ENCODE measurements around the gene SLC37A1.

SLC37A1 gene

GRCh38 chr21:42544544-42544943, 30.9 kb downstream of the SLC37A1 start:
- no peak overlapping the region for H2AFZ ChIP-seq (ENCODE audit: low read depth, low read length, severe bottlenecking)
- no peak overlapping the region for H3K9ac ChIP-seq (ENCODE audit: low read length)
- no peaks in the 10 kb centered on the region for H3K79me2 ChIP-seq (ENCODE audit: insufficient read depth, low read length)
- no peaks in the 10 kb centered on the region for H3K27me3 ChIP-seq (ENCODE audit: low read length)
- no peak overlapping the region for H3K27ac ChIP-seq (ENCODE audit: low read depth, low read length)
- H3F3A ChIP-seq (ENCODE audit: insufficient read depth): no peaks in the 10 kb centered on the region
- H3K9me3 ChIP-seq (ENCODE audit: insufficient read depth, low read length): no peaks in the 10 kb centered on the region
- TF ChIP-seq CTCF (IDR thresholded peaks at IDR 0.05; ENCODE audit: insufficient read depth, low read length, poor library complexity, severe bottlenecking): no peak
- TF ChIP-seq EZH2phosphoT487 (conservative IDR thresholded peaks at IDR 0.05; ENCODE audit: low read length): no peak
- H3K4me2 ChIP-seq (ENCODE audit: low read depth, low read length, poor library complexity, severe bottlenecking): no peak overlapping the region
- no peak overlapping the region for H3K4me3 ChIP-seq (ENCODE audit: insufficient read depth, low read length, poor library complexity, severe bottlenecking)
- H3K9me2 ChIP-seq (replicated peaks; ENCODE audit: insufficient read depth, low read length): no peaks in the 10 kb centered on the region
- H3K36me3 ChIP-seq (ENCODE audit: low read length): no peaks in the 10 kb centered on the region
- no peaks in the 10 kb centered on the region for H4K20me1 ChIP-seq (ENCODE audit: low read depth, low read length)

- Histone ChIP-seq H3K36me3 (ENCODE audit: low read length) (peaks cover 4% of the 10 kb centered on the region; the same call in 1 of the 2 replicates), H3K4me2 (ENCODE audit: low read depth, low read length, poor library complexity, severe bottlenecking) (no peak overlapping the region), H2AFZ (ENCODE audit: low read depth, low read length, severe bottlenecking) (no peak overlapping the region)
These were observed 31.7 kb downstream of the SLC37A1 start for GRCh38 chr21:42545317-42545716.

GRCh38 chr21:42545745-42546144, 32.1 kb downstream of the SLC37A1 start:
- H2AFZ ChIP-seq (ENCODE audit: low read depth, low read length, severe bottlenecking): no peak overlapping the region
- H3K9ac ChIP-seq (ENCODE audit: low read length): no peak overlapping the region
- no peak overlapping the region for H3K27ac ChIP-seq (ENCODE audit: low read depth, low read length)
- no peak for TF ChIP-seq EZH2phosphoT487 (conservative IDR thresholded peaks at IDR 0.05; ENCODE audit: low read length)
- TF ChIP-seq CTCF (IDR thresholded peaks at IDR 0.05; ENCODE audit: insufficient read depth, low read length, poor library complexity, severe bottlenecking): no peak
- no peak overlapping the region for H3K4me3 ChIP-seq (ENCODE audit: insufficient read depth, low read length, poor library complexity, severe bottlenecking)
- H3K9me3 ChIP-seq (ENCODE audit: insufficient read depth, low read length): no peaks in the 10 kb centered on the region
- no peaks in the 10 kb centered on the region; the same call in 1 of the 2 replicates for H3F3A ChIP-seq (ENCODE audit: insufficient read depth)
- H3K9me2 ChIP-seq (replicated peaks; ENCODE audit: insufficient read depth, low read length): no peaks in the 10 kb centered on the region
- H3K4me2 ChIP-seq (ENCODE audit: low read depth, low read length, poor library complexity, severe bottlenecking): no peak overlapping the region
- no peaks in the 10 kb centered on the region for H4K20me1 ChIP-seq (ENCODE audit: low read depth, low read length)
- no peaks in the 10 kb centered on the region for H3K79me2 ChIP-seq (ENCODE audit: insufficient read depth, low read length)
- peaks cover 5% of the 10 kb centered on the region; the same call in 1 of the 2 replicates for H3K36me3 ChIP-seq (ENCODE audit: low read length)
- H3K27me3 ChIP-seq (ENCODE audit: low read length): no peaks in the 10 kb centered on the region

More at GRCh38 chr21:42545317-42545716, 31.7 kb downstream of the SLC37A1 start:
- Histone ChIP-seq H3K27me3 (ENCODE audit: low read length) (no peaks in the 10 kb centered on the region), H3K9ac (ENCODE audit: low read length) (no peak overlapping the region), H4K20me1 (ENCODE audit: low read depth, low read length) (no peaks in the 10 kb centered on the region), H3K79me2 (ENCODE audit: insufficient read depth, low read length) (no peaks in the 10 kb centered on the region), H3K9me2 (replicated peaks; ENCODE audit: insufficient read depth, low read length) (no peaks in the 10 kb centered on the region), H3K4me3 (ENCODE audit: insufficient read depth, low read length, poor library complexity, severe bottlenecking) (no peak overlapping the region), H3K27ac (ENCODE audit: low read depth, low read length) (no peak overlapping the region), H3F3A (ENCODE audit: insufficient read depth) (no peaks in the 10 kb centered on the region), H3K9me3 (ENCODE audit: insufficient read depth, low read length) (no peaks in the 10 kb centered on the region)
- TF ChIP-seq CTCF (IDR thresholded peaks at IDR 0.05; ENCODE audit: insufficient read depth, low read length, poor library complexity, severe bottlenecking) (no peak), EZH2phosphoT487 (conservative IDR thresholded peaks at IDR 0.05; ENCODE audit: low read length) (no peak)
